GM18868 (cell line): Measurements from ENCODE around the gene CTSG.
"Not testable (repeated sequence)": the region's sequence is repeated elsewhere in the genome, so short reads cannot be mapped to it uniquely, and the experiment has no call there.

Experiments used
- ATAC-seq: cut with Tn5 transposase; IDR thresholded peaks from one replicate; pipeline ENCODE4 v1.9.1; 2021; ENCODE audit warnings: mild to moderate bottlenecking, moderate library complexity; ENCODE audit not compliant: unreplicated experiment

The CTSG gene

DNA sequence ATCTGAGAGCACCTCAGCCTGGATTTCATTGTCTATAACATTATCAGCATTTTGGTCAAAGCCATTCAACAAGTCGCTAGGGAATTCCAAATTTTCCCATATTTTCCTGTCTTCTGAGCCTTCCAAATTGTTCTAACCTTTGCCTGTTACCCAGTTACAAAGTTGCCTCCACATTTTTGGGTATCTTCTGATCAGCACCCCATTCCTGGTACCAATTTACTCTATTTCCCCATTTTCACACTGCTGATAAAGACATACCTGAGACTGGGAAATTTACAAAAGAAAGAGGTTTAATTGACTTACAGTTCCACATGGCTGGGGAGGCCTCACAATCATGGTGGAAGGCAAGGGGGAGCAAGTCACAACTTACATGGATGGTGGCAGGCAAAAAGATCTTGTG is 27.0 kb downstream of the CTSG start:
- not testable (repeated sequence) for ATAC-seq

DNA sequence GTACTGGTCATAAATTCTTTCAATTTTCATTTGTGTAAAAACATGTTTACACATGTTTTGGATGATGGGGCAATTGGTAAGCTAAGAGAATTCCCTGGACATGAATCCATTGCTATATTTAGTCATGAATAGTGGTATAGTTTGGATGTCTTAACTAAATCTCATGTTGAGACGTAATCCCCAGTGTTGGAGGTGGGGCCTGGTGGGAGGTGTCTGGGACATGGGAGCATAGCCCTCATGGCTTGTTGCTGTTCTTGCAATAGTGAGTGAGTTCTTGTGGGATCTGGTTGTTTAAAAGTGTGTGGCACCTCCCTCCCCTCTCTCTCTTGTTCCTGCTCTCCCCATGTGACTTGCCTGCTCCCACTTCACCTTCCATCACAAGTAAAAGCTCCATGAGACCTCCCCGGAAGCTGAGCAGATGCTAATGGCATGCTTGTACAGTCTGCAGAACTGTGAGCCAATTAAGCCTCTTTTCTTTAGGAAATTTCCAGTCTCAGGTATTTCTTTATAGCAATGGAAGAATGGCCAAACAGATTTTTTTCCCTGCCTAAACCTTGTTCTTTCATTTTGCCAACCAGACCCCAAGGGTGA is 33.6 kb downstream of the CTSG start:
- no peak for ATAC-seq

DNA sequence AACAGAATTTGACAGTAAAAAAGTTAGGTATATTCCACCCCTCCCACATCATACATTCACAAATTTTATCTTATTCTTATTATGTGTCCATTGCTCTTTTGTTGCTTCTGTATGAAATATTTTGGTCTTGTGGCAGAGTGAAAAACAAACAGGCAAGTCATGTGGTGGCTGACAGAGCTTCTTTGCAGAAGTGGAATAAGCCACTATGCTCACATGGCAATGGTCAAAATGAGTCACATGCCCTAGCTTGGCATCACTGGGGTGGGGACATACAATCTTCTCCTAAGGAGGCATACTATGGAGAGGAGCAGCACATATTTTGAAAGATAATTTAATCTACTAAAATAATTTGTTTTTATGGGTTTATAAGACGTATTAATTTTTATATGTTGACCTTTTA is 40.3 kb downstream of the CTSG start:
- ATAC-seq = peak; percentile 84

DNA sequence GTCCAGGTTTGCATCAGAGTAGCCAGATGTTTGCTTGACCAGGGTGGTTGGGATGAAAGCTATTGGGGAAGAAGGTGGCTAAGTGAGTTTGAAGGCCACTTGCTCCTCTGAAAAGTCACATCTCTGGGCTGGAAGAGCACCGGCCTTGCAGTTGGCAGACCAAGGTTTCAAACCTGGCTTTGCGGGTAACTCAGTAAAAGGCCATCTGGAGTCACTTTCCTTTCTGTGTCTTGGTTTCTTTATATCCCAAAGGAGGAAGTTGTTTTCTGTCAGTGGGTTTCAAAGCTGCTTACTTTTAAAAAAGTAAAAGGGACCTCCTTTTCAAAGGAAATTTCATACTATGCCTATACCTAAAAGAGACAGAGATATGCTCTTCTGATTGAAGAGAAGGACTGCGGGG is 41.8 kb downstream of the CTSG start:
- no peak for ATAC-seq

DNA sequence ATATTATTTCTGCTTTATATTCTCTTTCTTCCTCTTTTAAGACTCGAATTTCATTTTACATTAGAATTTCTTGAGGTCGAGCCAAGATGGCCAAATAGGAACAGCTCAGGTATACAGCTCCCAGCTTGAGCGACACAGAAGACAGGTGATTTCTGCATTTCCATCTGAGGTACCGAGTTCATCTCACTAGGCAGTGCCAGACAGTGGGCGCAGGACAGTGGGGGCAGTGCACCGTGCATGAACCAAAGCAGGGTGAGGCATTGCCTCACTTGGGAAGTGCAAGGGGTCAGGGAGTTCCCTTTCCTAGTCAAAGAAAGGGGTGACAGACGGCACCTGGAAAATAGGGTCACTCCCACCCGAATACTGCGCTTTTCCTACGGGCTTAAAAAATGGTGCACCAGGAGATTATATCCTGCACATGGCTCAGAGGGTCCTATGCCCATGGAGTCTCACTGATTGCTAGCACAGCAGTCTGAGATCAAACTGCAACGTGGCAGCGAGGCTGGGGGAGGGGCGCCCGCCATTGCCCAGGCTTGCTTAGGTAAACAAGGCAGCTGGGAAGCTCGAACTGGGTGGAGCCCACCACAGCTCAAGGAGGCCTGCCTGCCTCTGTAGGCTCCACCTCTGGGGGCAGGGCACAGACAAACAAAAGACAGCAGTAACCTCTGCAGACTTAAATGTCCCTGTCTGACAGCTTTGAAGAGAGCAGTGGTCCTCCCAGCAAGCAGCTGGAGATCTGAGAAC is 50.0 kb downstream of the CTSG start:
- ATAC-seq = not testable (repeated sequence)
